Measurements from ENCODE around the gene LGALS3BP. TPM values are rescaled to one million over a fixed set of nuclear protein-coding genes. Genes with fewer than 3 reads are reported as not detected.
A peak's percentile ranks its signal among the peaks of the same experiment; 100 is the strongest.

Gene LGALS3BP
- total and polyA plus RNA-seq, 2 of the 8 experiments (the other 6 are each of a cell fraction or from before 2014, with no cell fraction given), result 56.1 to 61.6 TPM

GRCh38 chr17:79019632-79020584, 40.2 kb upstream of the LGALS3BP start:
- H2AK5ac ChIP-seq (ENCODE audit: low read depth, low read length), result no peak overlapping the region
- 78% methylated on average over 19 of the region's 19 CpGs; no CpG with 5 or more reads in 1 of the 2 experiments for WGBS, 2 experiments (ENCODE audit: extremely low coverage in 1 of 2, insufficient coverage in 1 of 2, insufficient read length in 1 of 2, insufficient replicate concordance in 2 of 2, low coverage in 1 of 2, low lambda C conversion rate in 2 of 2, missing lambda C conversion rate in 1 of 2)

More at GRCh38 chr17:79019632-79020584, 40.2 kb upstream of the LGALS3BP start:
- H3K27me3 ChIP-seq (replicated peaks in 1 of 4; ENCODE audit: control insufficient read depth in 3 of 4, extremely low read depth in 1 of 4, insufficient read depth in 3 of 4, low read length in 3 of 4), result peaks cover 14 to 50% (median 40%) of the 10 kb centered on the region in 4 experiments
- no peak overlapping the region for H3K4me3 ChIP-seq (ENCODE audit: extremely low read depth in 1 of 4, insufficient read depth in 2 of 4, low read depth in 3 of 4, low read length in 4 of 4)
- H2BK15ac ChIP-seq (ENCODE audit: low read length), result no peak overlapping the region
- no peak overlapping the region for H3K4ac ChIP-seq (replicated peaks; ENCODE audit: insufficient read length, low read depth, low read length)
- no peak overlapping the region for H2BK12ac ChIP-seq (ENCODE audit: low read depth, low read length)
- ChIA-PET POLR2A (ENCODE audit: partially characterized antibody) (no interaction called here), CTCF (ENCODE audit: partially characterized antibody) (interaction anchor here (0.6 to 8.0 kb wide), 11 partner anchors 9 to 36 kb away, joined by 3 to 56 read pairs (median 3); no protein-coding TSS in a partner anchor)
- no peak overlapping the region for H3K23ac ChIP-seq (ENCODE audit: insufficient read length)
- H3K4me2 ChIP-seq (ENCODE audit: insufficient read depth in 1 of 2, low read depth in 2 of 2, low read length in 2 of 2), result no peak overlapping the region
- H3K9me3 ChIP-seq (ENCODE audit: insufficient read depth in 2 of 2, low read depth in 1 of 2, low read length in 1 of 2), result peaks cover 9 to 10% of the 10 kb centered on the region in 2 experiments; a peak in 3 of 4 replicates
- no peak overlapping the region for H3K18ac ChIP-seq (ENCODE audit: extremely low read depth, low read length)
- H2BK120ac ChIP-seq (replicated peaks; ENCODE audit: low read depth, low read length), result no peak overlapping the region
- no peaks in the 10 kb centered on the region for H3K79me1 ChIP-seq (ENCODE audit: low read depth, low read length)
- H3K14ac ChIP-seq (ENCODE audit: insufficient read length), result no peak overlapping the region
- no peak overlapping the region for H2AFZ ChIP-seq (ENCODE audit: low read length)
- no peak overlapping the region for H4K5ac ChIP-seq (ENCODE audit: insufficient read length, low read depth, low read length)
- FAIRE-seq (no peak), DNase-seq (ENCODE audit: low read depth in 1 of 2, low spot score in 2 of 2) (no peak)
- peaks cover 2 to 7% (median 4%) of the 10 kb centered on the region in 4 experiments; a peak in 4 of 7 replicates for H3K4me1 ChIP-seq (replicated peaks in 1 of 4; ENCODE audit: control insufficient read depth in 3 of 4, insufficient read depth in 4 of 4, low read length in 3 of 4)
- H3K23me2 ChIP-seq (ENCODE audit: low read depth, low read length), result peaks cover 9% of the 10 kb centered on the region; the same call in 1 of the 2 replicates
- no peak overlapping the region for H4K8ac ChIP-seq (ENCODE audit: extremely low read depth, insufficient read depth, low read length)
- no peak overlapping the region for H4K91ac ChIP-seq (replicated peaks; ENCODE audit: insufficient read length, low read length)
- H3K27ac ChIP-seq (ENCODE audit: low read depth, low read length), result no peak overlapping the region
- H3K9ac ChIP-seq (replicated peaks in 1 of 4; ENCODE audit: extremely low read depth in 1 of 4, low read depth in 3 of 4, low read length in 3 of 4), result no peak overlapping the region
- no peak overlapping the region for H3K56ac ChIP-seq (replicated peaks; ENCODE audit: insufficient read length, low read depth, low read length)
- H2BK20ac ChIP-seq (ENCODE audit: low read length), result no peak overlapping the region
- no peaks in the 10 kb centered on the region for H4K20me1 ChIP-seq (replicated peaks in 1 of 2; ENCODE audit: control insufficient read depth in 1 of 2, insufficient read depth in 2 of 2, low read length in 2 of 2)
- H3K36me3 ChIP-seq (ENCODE audit: control insufficient read depth in 2 of 4, insufficient read depth in 4 of 4, low read length in 3 of 4), result no peaks in the 10 kb centered on the region
- no peaks in the 10 kb centered on the region for H3K79me2 ChIP-seq (ENCODE audit: control insufficient read depth in 1 of 2, insufficient read depth in 2 of 2, low read length in 2 of 2)
- no peak overlapping the region for H2BK5ac ChIP-seq (ENCODE audit: low read depth, low read length)
- TF ChIP-seq RAD21 (IDR thresholded peaks at IDR 0.05 in 1 of 2, conservative IDR thresholded peaks at IDR 0.05 in 1 of 2; ENCODE audit: low read depth in 2 of 2, low read length in 2 of 2) (peak; percentile 61 to 64), CTCF (IDR thresholded peaks at IDR 0.05; ENCODE audit: control extremely low read depth in 1 of 3, insufficient read depth in 1 of 3, low read depth in 1 of 3, low read length in 3 of 3) (peak in 2 of 3 experiments; percentile 35 to 42; a peak in 2 of 4 replicates), NANOG (IDR thresholded peaks at IDR 0.05; ENCODE audit: insufficient read depth, low read depth, low read length, poor library complexity, severe bottlenecking) (no peak), SAP30 (IDR thresholded peaks at IDR 0.05; ENCODE audit: insufficient read depth, insufficient replicate concordance, low read length) (no peak)

All from H1 (cell line).